Left kidney (tissue), 2 donors: ENCODE measurements around the gene IL11. TPM values are rescaled to one million over a fixed set of nuclear protein-coding genes. Genes with fewer than 3 reads are reported as not detected.

Source experiments
- DNase-seq: peaks from one replicate; pipeline ENCODE4 v3.0.0-alpha.2; 2013
- polyA plus RNA-seq: library from polyadenylated mRNA; unstranded; fragments of 120-200 nt; gene quantifications from one replicate; pipeline ENCODE4 v1.2.1, GENCODE V29; 2013; ENCODE audit not compliant: insufficient read length

IL11 gene
- polyA plus RNA-seq, 1 donor = 1.4 TPM

GRCh38 chr19:55391191-55391670, 21.0 kb upstream of the IL11 start:
- no peak for DNase-seq

DNA sequence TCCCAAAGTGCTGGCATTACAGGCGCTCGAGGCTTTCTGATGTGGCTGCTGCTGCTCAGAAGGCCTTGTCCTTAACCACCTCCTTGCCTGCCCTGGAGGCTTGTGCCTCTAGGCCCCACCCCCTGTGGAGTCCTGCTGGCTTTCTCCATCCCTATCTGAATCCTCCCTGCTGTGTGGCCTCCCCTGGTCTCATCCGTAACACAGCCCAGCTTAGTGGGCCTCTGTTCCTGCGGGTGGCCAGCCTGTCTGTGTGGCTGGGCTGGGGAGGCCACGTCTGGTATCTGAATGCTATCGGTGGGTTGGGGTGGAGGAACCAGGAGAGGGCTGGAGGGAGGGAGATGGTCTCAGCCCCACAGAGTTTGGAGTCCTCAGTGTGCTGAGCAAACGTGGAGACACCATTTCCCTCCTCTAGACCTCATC, 20.2 kb upstream of the IL11 start:
- DNase-seq = no peak

- no peak for DNase-seq
Observed at GRCh38 chr19:55389386-55390317, 19.4 kb upstream of the IL11 start.

DNA sequence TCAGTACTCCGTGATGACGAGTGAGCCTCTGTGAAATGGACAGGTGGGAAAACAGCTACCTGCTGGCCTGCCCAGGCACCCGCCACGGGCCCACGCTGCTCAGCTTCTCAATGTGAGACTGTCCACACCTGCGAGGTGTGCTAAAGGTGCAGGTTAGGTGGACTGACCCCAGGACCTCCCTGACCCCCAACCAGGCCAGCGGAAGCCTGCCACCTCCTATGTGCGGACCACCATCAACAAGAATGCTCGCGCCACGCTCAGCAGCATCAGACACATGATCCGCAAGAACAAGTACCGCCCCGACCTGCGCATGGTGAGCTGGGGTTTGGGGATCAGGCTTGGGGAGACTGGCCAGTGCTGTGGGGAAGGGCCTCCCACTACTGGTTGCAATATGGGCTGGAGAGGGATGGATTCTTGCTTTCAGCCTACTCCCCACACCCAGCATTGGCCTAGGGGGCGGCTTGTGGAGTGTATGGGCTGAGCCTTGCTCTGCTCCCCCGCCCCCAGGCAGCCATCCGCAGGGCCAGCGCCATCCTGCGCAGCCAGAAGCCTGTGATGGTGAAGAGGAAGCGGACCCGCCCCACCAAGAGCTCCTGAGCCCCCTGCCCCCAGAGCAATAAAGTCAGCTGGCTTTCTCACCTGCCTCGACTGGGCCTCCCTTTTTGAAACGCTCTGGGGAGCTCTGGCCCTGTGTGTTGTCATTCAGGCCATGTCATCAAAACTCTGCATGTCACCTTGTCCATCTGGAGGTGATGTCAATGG, 17.7 kb upstream of the IL11 start:
- DNase-seq = no peak

DNA sequence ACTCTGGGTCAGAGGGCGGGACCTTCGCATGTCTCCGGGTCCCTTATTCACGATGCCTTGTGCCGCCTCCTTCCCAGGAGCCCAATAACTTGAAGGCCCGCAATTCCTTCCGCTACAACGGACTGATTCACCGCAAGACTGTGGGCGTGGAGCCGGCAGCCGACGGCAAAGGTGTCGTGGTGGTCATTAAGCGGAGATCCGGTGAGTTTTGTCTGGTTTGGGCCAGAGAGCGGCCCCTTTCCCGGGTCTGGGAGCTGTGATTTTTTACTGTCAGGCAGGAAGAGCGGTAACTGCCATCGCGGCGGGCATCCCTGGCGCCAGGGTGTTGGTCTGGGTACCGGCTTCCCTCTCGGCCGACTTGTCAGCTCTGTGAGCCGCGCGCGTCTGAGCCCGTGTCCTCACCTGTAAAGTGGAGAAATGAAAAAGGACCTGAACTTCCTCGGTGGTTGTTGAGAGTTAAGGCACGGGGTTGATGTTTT, 16.3 kb upstream of the IL11 start:
- no peak for DNase-seq

DNA sequence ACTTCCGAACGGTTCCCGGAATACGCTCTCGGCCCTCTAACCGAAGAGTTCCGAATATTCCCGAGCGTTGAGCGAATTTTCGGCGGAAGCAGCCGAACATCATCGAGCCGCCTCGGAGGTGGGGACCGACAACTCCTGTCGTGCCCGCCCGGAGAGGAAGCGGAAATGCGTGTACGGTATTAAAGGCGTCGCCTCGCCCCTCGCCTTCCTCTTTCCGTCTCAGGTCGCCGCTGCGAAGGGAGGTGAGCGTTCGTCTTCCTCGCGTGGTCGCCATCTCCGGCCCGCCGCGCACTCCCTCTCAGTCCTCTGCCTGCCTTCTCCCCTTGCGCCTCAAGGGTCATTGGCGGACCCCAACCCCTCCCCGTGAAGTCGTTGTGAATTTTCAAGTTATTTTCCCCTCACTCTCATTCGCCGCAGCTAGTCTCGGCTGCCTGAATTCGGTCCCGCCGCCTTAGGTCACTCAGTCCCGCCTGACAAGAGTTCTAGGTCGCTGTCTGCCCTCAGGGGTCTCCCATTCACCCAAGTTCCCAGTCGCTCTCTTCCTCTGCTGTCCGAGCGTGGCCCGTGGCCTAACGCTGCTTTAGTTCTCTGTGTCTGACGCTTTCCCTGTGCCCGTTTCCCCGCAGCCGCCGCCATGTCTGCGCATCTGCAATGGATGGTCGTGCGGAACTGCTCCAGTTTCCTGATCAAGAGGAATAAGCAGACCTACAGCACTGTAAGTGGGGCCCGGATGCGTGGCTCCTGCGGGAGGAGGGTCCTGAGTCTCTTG, 15.6 kb upstream of the IL11 start, which contains the start of gene RPL28:
TSS of gene RPL28 (plus strand) at position 209 of the 769 bp plus-strand sequence. CDS start at position 635, 426 bp downstream.
- DNase-seq = peak; percentile 99

- peak; percentile 97 for DNase-seq
Observed at GRCh38 chr19:55384920-55385723, 14.9 kb upstream of the IL11 start.

DNA sequence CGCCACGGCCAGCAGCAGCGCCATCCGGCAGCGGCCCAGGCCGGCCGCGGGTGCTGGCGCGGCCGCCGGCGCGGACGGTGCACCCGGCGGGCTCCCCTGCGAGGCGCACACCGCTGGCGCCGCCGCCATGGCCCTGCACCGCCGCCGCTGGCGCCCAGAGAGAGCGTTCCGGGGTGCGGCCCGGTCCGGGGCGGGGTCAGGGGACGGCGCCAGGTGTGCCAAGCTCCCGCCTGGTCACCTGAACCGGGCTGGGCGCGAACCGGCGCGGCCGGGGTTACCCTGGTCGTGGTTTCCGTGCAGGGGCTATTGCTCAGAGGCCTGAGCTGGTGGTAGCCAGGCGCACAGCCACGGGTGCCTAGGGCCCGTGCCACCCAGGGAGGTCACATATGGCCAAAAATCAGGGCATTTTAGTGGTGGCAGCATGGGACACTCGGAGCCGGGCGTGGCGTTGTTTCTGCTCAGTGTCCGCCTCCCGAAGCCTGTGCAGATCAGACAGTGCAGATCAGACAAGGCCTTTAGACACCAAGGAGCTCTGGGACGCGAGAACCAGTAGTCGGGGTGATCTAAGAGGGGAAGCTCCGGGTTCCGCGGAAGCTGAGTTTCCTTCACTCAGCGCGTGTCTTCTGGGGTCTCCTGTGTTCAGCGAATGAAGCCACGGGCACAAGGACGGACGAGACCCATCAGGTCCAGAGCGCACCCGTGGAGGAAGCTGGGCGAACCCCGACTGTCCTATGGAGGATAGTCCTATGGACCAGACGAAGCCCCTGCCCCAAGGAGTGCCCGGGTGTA, 14.1 kb upstream of the IL11 start, which contains the start of gene TMEM238:
TSS of gene TMEM238 (minus strand) at position 162 of the 789 bp plus-strand sequence. CDS start at position 129, 33 bp downstream.
- no peak for DNase-seq

DNA sequence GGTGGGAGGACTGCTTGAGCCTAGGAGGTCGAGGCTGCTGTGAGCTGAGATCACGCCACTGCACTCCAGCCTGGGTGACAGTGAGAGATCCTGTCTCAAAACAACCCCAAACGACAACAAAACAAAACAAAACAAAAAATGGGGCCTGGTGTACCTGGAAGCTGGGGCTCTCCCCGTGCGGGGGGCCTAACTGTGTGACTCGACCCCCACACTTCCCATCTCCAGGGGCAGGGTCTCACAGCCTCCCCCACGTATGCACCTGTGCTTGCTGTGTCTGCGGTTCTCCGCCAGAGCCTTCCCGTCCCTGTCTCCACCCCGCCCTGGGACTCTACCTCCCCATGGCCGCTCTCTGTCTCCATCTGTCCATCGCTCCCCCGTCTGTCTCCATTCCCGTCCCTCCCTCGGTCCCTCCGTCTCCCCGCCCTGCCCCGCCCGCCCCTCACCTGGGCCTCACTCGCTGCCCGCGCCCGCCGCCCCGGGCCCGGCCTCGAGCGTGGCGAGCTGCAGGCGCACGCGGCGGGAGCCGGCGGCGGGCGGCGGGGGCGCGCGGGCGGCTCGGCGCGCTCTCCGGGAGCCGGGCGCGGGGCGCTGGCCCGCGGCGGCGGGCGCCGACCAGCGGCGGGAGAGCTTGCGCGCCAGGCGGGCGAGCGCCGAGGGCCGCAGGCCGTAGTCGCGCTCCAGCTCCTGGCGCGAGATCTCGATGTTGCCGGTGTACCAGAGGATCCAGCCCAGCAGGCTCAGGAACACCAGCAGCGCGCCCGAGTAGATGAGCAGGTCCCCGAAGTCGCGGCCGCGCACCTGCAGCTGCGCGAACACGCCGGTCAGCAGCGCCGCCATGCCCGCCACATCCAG, 13.2 kb upstream of the IL11 start:
- DNase-seq = no peak

DNA sequence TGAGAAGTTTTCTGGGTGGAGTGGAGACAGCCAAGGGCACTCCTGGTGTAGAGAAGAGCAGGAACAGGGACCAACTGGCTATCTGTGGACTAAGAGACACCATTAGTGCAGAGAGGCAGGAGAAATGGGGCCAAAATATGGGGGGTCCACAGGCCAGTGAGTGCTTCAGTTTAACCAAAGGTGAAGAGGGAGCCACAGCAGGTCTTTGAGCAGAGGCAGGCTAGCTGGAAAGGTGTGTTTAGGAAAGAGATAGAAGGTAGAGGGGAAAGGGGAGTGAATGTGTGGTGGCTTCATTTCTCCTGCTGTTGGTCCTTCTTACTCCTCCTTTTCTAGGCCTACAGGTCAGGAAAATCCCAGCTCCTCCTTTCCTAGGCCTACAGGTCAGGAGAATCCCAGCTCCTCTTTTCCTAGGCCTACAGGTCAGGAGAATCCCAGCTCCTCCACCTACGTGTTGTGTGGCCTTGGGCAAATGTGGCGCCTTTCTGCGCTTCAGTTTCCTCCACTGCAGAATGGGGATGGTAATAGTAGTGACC, 12.3 kb upstream of the IL11 start:
- DNase-seq = no peak

DNA sequence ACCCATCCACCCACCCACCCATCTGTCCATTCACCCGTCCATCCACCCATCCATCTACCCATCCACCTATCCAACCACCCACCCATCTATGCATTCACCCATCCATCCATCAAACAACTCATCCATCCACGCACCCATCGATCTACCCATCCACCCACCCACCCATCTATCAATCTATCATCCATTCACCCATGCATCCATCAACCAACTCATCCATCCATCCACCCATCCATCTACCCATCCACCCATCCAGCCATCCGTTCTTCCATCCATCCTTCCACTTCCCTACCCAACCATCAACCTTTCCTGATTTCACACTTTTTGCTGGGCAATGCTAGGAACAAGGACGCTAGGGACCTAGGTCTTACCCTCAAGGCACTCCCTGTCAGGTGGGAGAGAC, 11.8 kb upstream of the IL11 start:
- DNase-seq = no peak

DNA sequence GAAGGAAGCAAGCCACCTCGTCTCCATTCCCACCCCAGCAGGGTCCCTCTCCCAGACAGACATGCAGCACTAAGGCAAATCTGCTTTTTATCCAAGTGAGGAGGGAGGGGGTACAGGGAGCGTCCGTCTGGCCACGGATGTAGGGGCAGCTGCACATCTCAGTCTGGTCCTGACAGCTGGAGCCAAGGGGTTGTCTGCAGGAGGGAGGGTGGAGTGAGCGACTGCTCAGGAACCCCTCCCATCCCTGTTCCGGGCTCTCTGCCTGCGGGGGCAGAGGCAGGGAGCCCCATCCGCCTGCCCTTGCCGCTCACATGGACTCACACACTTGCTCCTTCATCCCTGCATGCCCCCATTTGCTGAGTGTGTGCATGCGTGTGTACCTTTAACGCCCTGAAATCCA, 8.9 kb upstream of the IL11 start:
- DNase-seq = no peak

DNA sequence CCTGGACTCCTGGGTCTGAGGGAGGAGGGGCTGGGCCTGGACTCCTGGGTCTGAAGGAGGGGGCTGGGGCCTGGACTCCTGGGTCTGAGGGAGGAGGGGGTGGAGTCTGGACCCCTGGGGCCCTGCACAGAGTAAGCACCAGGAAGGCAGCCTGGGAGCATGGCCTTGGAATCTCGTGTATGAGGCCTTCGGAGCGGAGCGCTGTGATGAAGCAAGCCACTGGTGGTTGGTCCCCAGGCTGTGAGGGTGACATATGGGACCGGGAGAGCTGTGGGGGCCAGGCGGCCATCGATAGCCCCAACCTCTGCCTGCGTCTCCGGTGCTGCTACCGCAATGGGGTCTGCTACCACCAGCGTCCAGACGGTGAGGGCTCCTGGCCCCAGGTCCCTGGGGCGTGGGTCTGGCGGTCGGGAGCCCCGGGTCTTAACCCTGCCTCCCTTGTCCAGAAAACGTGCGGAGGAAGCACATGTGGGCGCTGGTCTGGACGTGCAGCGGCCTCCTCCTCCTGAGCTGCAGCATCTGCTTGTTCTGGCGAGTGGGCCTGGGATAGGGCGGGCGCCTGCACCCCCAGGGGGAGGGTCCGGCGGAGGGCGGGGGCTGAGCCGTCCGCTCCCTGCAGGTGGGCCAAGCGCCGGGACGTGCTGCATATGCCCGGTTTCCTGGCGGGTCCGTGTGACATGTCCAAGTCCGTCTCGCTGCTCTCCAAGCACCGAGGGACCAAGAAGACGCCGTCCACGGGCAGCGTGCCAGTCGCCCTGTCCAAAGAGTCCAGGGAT, 7.3 kb upstream of the IL11 start:
- no peak for DNase-seq

DNA sequence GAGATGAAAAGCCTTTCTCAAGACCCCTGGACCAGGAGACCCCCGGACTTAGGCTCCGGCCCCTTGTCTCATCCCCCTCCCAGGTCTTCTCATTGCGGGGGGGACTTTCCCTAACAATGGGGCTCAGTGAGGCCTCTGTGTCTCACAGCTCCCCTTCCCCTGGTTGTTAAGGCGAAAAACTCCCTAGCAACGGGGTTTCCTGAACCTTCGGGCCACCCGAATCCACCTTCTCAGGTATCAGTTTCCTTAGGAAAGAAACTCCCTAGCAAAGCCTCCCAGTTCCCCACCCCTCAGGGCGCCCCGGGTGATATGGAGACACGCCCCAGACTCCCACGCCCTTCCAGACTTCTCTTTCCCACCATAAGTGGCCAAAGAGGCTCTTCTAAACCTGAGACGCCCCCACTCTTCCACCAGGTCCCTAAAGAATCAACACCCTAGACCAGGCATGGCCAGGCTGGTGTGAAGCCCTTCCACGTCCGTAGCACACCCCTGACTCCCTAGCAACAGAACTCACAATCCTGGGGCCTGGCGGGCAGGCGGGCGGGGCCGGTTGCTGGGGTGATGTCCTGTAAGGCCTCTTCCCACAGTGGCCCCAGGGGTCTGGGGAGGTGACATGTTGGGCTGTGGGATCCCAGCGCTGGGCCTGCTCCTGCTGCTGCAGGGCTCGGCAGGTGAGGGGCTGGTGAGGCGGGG, 6.1 kb upstream of the IL11 start, which contains the start of gene TMEM190:
TSS of gene TMEM190 (plus strand) at position 586 of the 693 bp plus-strand sequence. CDS start at position 614, 28 bp downstream.
- no peak for DNase-seq

- DNase-seq = no peak
Observed at GRCh38 chr19:55373993-55374757, 3.9 kb upstream of the IL11 start.

DNA sequence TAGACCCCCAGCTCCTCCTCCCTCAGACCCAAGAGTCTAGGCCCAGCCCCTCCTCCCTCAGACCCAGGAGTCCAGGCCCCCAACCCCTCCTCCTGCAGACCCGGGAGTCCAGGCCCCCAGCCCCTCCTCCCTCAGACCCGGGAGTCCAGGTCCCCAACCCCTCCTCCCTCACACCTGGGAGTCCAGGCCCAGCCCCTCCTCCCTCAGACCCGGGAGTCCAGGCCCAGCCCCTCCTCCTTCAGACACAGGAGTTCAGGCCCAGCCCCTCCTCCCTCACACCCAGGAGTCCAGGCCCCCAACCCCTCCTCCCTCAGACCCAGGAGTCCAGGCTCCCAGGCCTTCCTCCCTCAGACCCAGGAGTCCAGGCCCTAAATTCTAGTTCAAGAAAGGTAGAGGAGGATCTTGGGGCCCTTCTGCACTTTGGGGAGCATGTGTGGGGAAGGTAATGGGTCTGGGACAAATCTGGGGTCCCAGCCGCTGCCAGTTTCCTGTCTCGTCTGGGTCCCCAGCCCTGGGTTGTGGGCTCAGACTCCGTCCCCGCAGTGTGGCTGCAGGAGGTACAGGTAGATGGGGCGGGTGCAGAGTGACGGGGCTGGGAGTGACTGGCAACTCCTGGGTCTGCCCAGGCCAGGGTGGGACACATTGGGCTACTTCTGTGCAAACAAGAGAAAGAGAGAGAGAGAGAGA, 3.2 kb upstream of the IL11 start:
- DNase-seq = no peak
